Ovary (tissue), 9 donors: ENCODE results near the gene ITGB5. TPM values are rescaled to one million over a fixed set of nuclear protein-coding genes. Genes with fewer than 3 reads are reported as not detected.
A peak's percentile ranks its signal among the peaks of the same experiment; 100 is the strongest.

ENCODE experiments used
- DNase-seq, 5 donors: peaks; one replicate each; pipeline ENCODE4 v3.0.0-alpha.2; 2019 to 2020
- H3K27ac ChIP-seq, 2 donors: fragments of 200-600 bp; one replicate each; pipeline versions ENCODE4 v1.5.1 to v1.8.0; 2019 to 2022
- H3K27me3 ChIP-seq: fragments of 200-600 bp; one replicate; pipeline ENCODE4 v1.8.0; 2022
- H3K36me3 ChIP-seq: fragments of 200-600 bp; sonication (generic); one replicate; pipeline ENCODE4 v1.5.1; 2019
- H3K4me1 ChIP-seq: one replicate; pipeline ENCODE4 v1.8.1; 2013; ENCODE audit warnings: mild to moderate bottlenecking, moderate library complexity; ENCODE audit not compliant: insufficient read depth
- H3K4me3 ChIP-seq: fragments of 200-600 bp; sonication (generic); one replicate; pipeline ENCODE4 v1.5.1; 2017
- H3K9me3 ChIP-seq, 2 donors: fragments of 200-600 bp in 1 of 2; sonication (generic) in 1 of 2; one replicate each; pipeline versions ENCODE4 v1.5.1 to v1.8.1; 2013 to 2019; ENCODE audit warnings: mild to moderate bottlenecking in 1 of 2, moderate library complexity in 1 of 2
- EP300 ChIP-seq: sonication (generic); formaldehyde crosslinking; IDR thresholded peaks from one replicate; pipeline ENCODE4 v1.6.1; 2017; ENCODE audit warnings: antibody characterized with exemption
- POLR2A ChIP-seq: fragments of 450-650 bp; IDR thresholded peaks from one replicate; pipeline ENCODE4 v1.6.1; 2017; ENCODE audit warnings: antibody characterized with exemption, mild to moderate bottlenecking, moderate library complexity
- WGBS, 3 donors: extraction: QIAGEN DNeasy Blood & Tissue Kit in 1 of 3; methylation state at CpG; one replicate each; pipeline versions ENCODE4 v1.1.5 to v1.1.7; 2013 to 2017; 5-methylcytosine and 5-hydroxymethylcytosine counted together
- intact Hi-C, 4 donors: fragments of 100-400 bp; cut with DNase I; formaldehyde crosslinking; loops; one replicate each; pipeline versions ENCODE4 v1.11.0 to v1.15.1; 2022 to 2023
- polyA plus RNA-seq, 2 donors: library from polyadenylated mRNA; stranded (reverse); fragments of 200-250 nt in 1 of 2; fragments of 350-450 nt in 1 of 2; fragmentation: Illumina TruSeq in 1 of 2; extraction: RNeasy Lipid Tissue Mini Kit (QIAGEN cat#74804) in 1 of 2; gene quantifications; one replicate each; pipeline ENCODE4 v1.2.3, GENCODE V29; 2013 to 2014
- total RNA-seq, 7 donors: library from RNA; depleted of rRNA in 2 of 7; stranded (reverse); fragments of >200 nt in 2 of 7; fragmentation: NEBNext Ultra II Directional in 3 of 7; extraction: Animal tissue kit (Norgen Biotek cat#: 25700) in 3 of 7; gene quantifications; one replicate each; pipeline versions ENCODE4 v1.1.0 to v1.2.4, GENCODE V29; 2016 to 2023
- TF ChIP-seq, protein P1 (sequence below), 3 donors: fragments of 450-650 bp in 2 of 3; fragments of 200-600 bp in 1 of 3; IDR thresholded peaks; one replicate each; pipeline versions ENCODE4 v1.5.1 to v1.8.0; 2016 to 2022; ENCODE audit warnings: antibody characterized with exemption in 3 of 3, mild to moderate bottlenecking in 1 of 3
- donor health status: DM: no; HTN: no; CAD: no; lungs with moderate emphysema.
- donor health status: DM: no; HTN: no; CAD: no.
- donor health status: Bipolar disorder and iron deficiency.
- donor health status: DM: yes; HTN: yes; CAD: no.
- donor health status: DM: no; HTN: no; CAD: no.
- donor health status: DM: yes; HTN: yes; CAD: no.

The ITGB5 gene
- total and polyA plus RNA-seq, 9 donors = 31.0 to 109 (median 38.0) TPM

DNA sequence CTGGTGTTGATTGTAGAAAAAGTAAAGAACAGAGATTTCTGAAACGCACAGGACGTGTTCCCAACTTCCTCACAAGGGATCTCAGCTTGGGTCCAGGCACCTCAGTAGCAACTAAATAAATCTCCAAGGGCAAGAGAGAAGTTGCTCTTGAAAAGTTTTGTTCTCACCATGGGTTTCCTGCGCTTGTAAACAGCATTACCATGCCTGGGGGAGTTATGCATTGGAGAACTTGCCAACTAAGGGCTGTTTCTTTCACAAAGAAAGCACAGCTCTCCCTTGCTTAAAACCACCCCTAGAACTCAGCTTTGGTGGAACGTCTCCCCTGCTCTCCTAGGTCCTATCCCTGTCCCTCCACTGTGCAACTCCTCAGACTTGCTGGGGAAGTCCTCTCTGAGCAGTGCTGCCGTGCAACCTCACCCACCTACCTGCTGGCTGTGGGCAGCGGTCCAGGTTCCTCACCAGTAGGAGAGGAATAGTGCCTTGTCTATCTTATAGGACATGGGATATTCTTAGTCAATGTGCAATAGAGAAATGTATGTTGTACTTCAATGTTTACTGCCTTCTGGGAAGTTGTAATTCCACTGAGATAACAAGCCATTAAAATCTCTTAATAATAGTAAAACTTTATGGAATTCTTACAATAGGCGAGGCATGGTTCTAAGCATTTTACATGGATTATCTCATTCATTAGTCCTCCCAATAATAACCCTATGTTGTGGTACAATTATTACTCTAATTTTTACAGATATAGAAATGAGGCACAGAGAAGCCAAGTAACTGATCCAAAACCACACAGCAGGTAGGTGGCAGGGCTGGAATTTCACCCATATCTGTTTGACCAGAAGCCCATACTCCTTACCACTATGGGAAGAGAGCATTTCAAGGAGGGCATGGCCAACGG, 105.4 kb downstream of the ITGB5 start:
- no peak for DNase-seq
- Histone ChIP-seq H3K9me3 (no peaks in the 10 kb centered on the region), H3K4me3 (no peak overlapping the region), H3K36me3 (no peaks in the 10 kb centered on the region), H3K27ac (peak overlapping the region; percentile 68), H3K4me1 (peaks cover 9% of the 10 kb centered on the region), H3K27me3 (no peaks in the 10 kb centered on the region)
- intact Hi-C loops = no loop called here
- WGBS, 3 donors = 55 to 78% (median 61%) methylated on average over 8 of the region's 8 CpGs
- TF ChIP-seq POLR2A = no peak
- TF ChIP-seq, protein P1, sequence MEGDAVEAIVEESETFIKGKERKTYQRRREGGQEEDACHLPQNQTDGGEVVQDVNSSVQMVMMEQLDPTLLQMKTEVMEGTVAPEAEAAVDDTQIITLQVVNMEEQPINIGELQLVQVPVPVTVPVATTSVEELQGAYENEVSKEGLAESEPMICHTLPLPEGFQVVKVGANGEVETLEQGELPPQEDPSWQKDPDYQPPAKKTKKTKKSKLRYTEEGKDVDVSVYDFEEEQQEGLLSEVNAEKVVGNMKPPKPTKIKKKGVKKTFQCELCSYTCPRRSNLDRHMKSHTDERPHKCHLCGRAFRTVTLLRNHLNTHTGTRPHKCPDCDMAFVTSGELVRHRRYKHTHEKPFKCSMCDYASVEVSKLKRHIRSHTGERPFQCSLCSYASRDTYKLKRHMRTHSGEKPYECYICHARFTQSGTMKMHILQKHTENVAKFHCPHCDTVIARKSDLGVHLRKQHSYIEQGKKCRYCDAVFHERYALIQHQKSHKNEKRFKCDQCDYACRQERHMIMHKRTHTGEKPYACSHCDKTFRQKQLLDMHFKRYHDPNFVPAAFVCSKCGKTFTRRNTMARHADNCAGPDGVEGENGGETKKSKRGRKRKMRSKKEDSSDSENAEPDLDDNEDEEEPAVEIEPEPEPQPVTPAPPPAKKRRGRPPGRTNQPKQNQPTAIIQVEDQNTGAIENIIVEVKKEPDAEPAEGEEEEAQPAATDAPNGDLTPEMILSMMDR (IDR thresholded peaks at IDR 0.05) = no peak
- TF ChIP-seq EP300 = no peak

DNA sequence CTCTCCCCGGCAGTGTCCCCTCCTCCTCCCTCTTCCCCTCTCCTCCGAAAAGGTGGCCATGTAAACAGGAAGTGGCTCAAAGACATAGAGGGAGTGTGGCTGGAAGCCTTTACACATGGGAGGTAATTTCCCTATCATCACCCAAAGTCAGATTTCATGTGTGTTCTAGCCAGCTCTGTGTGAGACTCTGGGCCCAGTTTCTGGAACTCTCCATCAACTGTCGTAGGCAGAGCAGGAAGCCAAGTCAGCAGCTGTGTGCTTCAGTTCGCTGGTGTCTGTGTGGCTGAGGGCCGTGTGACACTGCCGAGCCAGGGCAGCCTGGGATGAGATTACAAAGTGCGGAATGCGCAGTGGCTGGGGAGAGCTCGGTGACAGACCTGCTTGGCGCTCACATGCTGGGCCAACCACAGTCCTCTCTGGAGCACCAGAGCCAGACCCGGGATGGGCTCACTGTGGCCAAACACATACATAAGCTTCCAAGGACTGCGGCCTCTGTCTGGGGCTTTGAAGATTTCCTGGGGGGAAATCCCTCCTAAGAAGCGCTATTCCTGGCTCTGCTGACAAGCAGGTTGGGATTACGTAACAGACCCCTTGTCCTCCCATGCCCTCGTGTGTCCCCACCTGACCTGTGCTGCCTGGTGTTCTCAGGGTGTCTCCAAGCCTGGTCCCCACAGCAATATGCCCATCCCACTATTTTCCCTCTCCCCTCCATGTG, 106.2 kb downstream of the ITGB5 start:
- H3K4me3 ChIP-seq = no peak overlapping the region
- intact Hi-C loops = no loop called here
- peak; percentile 50 to 68 (median 55) for DNase-seq
- WGBS, 3 donors = 27 to 35% (median 28%) methylated on average over 15 of the region's 15 CpGs
- no peaks in the 10 kb centered on the region for H3K36me3 ChIP-seq
- H3K27ac ChIP-seq = peak overlapping the region; percentile 68
- no peaks in the 10 kb centered on the region for H3K27me3 ChIP-seq
- H3K9me3 ChIP-seq = no peaks in the 10 kb centered on the region
- TF ChIP-seq EP300 = no peak
- TF ChIP-seq POLR2A = no peak
- TF ChIP-seq, protein P1 (IDR thresholded peaks at IDR 0.05) = no peak
- peaks cover 9% of the 10 kb centered on the region for H3K4me1 ChIP-seq

DNA sequence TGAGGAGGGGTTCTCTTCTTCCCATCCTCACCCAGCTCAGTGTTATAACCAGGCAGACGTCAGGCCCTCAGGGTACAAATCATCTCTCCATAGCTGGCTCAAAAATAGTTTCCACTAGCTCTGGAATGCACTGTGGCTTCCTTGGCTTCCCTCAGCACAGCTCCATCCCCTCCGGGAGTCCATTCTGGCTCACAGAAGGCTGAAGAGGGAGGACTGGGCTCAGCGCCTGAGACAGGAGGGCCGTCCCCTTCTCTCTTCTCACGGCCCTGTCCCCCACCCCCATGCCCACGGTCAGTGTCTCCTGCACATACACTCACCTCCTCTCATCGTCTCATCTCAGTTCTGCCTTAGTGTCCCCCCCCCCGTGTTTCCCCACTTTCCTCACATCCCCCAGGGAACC, 106.8 kb downstream of the ITGB5 start:
- no peaks in the 10 kb centered on the region for H3K27me3 ChIP-seq
- H3K36me3 ChIP-seq = no peaks in the 10 kb centered on the region
- WGBS, 3 donors = 2 to 6% (median 2%) methylated on average over 8 of the region's 8 CpGs
- intact Hi-C loops = no loop called here
- H3K4me1 ChIP-seq = peaks cover 9% of the 10 kb centered on the region
- peak; percentile 61 to 77 (median 63) for DNase-seq
- H3K4me3 ChIP-seq = no peak overlapping the region
- H3K9me3 ChIP-seq = no peaks in the 10 kb centered on the region
- peak overlapping the region; percentile 68 for H3K27ac ChIP-seq
- TF ChIP-seq, protein P1 (IDR thresholded peaks at IDR 0.05) = no peak
- TF ChIP-seq POLR2A (no peak), EP300 (no peak)

DNA sequence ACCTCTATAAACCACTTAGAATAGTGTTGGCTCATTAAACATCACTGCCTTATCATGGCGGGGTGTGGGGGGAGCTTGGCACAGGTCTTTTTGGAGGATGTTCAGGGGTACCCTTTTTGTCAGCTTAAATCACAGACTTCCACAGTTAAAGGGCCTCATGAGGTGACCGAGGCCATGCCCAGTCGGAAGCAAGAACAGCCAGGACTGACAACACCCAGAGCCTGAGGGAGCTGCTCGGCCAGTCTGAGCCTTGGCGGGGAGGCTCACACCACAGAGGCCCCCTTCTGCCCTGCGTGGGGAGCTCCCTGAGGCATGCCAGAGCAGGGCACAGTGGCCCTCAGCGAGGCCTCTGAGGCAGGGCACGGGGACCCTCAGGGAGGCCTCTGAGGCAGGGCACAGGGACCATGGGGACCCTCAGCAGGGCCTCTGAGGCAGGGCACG, 107.4 kb downstream of the ITGB5 start:
- peaks cover 9% of the 10 kb centered on the region for H3K4me1 ChIP-seq
- intact Hi-C loops = loop anchor here in 1 of 4 donors (5.0 kb wide), 1 partner anchor 108 kb away; the partner anchor contains the start of gene ITGB5
- TF ChIP-seq EP300 (no peak), POLR2A (no peak)
- TF ChIP-seq, protein P1 (IDR thresholded peaks at IDR 0.05) = no peak

More for the DNA sequence above, 107.4 kb downstream of the ITGB5 start:
- Histone ChIP-seq H3K27ac (peak overlapping the region; percentile 68), H3K27me3 (no peaks in the 10 kb centered on the region), H3K4me3 (no peak overlapping the region), H3K36me3 (no peaks in the 10 kb centered on the region), H3K9me3 (no peaks in the 10 kb centered on the region)
- 59 to 77% (median 74%) methylated on average over 9 of the region's 9 CpGs for WGBS, 3 donors
- no peak for DNase-seq
